GM19324 (cell line): ENCODE measurements around the gene CADPS.

Source experiments
- ATAC-seq: cut with Tn5 transposase; IDR thresholded peaks from one replicate; pipeline ENCODE4 v1.9.1; 2021; ENCODE audit warnings: mild to moderate bottlenecking, moderate library complexity; ENCODE audit not compliant: unreplicated experiment, low FRiP score

CADPS gene

DNA sequence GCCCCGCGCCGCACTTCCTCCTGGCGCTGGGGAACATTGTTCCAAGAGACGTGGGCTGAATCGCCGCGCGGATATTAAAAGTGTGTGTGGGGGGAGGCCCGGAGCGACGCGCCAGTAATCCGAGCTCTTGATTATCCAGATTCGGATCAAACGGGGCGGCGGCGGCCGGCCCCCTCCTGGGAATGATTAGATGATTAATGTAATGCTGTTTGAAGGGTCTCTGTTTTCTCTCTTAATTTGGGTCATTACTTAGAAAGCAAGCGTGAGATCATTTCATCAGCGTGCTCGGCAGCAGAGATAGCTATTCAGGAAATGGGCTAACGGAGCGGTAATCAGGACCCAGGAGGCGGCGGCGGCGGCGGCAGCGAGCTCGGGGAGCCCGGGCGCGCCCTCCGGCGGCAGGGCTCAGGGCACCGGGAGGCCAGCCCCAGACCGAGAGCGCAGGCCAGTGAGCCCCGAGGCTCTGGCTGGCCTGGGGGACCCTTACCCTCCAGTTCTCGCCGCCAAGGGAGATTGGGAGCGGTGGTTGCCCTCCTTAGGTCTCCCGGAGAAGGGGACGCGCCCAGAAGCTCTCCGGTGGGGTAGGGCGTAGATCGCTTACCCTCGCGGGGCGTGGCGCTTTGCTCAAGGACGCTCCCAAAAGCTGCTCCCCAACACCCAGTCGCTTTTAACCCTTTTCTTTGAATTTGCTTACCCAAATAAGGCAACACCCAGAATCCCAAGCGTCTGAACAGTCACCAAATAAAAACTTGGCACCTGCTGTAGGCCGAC lies 506.3 kb downstream of the CADPS start:
- ATAC-seq = no peak

DNA sequence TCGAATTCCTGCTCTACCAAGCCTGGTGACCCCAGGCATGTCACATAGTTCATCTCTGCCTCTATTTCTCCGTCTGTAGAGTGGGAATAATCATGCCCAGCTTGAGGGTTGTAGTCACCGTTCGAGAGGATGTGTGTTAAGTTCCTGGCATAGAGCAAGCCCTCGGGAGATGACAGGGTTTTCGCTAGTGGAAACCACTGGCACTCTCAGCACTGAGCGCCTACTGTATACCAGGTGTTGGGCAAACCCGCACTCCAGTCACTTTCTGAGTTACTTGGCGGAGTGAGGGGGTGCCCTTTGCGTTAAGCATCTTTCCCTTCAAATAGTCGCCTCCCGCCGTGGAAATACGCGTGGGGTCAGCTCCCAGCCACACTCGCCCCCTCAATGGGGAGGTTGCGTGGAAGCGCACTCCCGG lies 506.9 kb downstream of the CADPS start:
- no peak for ATAC-seq

DNA sequence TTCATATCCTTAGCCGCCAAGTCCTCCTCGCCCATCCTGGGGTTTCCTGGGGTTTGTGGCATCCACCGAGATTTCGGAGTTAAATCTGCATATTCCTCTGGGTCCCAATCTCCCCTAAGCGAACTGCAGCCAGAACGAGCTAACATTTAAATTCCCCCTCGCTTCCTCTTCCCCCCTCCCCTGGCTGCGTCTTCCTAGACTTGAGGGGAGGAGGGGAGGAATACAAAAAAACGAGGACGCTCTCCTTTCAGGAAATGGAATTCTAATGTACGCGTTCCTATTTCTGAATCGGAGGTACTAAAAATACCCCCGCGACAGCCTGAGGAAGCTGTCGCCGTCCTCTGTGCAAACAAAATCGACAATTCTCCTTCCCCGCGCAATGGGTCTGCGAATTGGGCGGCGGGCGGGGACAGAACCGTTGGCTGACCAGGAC lies 507.4 kb downstream of the CADPS start:
- no peak for ATAC-seq

DNA sequence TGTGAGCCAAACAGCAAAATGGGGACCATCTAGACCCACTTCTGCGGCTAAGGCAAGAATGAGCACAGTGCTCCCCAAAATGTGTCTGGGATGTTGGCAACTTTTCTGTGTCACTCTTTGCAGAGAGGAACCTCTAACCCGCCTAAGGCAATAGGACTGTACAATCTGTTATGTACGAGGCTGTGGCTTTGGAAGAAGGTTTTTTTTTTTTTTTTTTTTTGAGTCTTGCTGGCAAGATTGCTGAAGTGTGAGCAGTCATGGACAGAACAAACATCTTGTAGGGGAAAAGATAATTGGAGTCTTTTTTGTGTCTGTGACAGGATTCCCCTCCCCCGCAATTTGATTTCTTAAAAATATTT lies 509.1 kb downstream of the CADPS start:
- ATAC-seq = no peak

DNA sequence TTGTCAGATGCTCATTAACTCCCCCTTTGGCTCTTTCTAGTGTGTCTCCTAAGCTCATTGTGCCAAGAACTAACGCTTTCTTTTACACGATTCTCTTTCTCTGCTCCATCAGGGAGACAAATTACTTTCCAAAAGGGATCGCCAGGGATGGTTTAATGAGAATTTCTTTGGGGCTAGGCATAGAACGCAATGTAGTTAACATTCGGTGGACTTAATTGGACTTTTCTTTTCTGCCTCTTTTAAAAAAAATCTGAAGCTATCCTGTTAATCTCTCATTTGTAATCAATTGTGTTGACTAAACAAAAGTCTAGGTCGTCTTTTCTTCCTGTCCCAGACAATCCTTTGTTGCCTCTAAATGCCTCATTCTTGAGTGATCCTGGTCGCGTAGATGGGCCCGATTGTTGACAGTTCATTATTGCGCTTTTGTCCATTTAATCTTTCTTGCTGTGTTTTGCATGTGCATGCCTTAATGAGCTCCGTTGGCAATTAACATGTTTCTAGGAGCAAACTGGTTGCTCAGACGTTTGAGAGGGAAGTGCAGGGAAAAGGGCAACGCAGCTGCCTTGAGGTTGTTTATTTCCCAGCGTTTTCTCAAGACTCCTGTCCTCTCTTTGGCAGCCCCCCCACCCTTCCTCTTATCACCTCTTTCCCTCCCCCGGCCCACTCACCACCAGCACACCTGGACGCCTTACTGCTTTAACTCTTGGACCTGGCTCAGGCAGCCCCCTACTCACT lies 509.7 kb downstream of the CADPS start:
- no peak for ATAC-seq

DNA sequence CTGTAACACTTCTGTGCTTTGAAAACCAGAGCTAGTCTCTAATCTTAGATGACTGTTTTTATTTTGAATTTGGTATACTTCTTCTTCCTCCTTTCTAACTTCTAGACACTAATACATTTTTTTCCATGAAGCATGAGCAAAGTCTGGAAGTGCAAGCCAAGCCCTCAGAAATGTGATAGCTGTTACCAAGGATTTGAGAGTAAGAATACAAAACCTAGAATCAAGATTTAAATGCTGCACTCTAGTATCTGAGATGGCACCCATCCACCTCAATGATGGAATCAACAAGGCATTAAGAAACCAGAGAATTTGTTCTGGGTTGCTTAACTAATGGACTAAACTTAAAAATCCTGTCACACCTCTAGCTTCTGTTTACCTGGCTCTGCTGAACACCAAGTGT lies 511.0 kb downstream of the CADPS start:
- ATAC-seq = no peak

DNA sequence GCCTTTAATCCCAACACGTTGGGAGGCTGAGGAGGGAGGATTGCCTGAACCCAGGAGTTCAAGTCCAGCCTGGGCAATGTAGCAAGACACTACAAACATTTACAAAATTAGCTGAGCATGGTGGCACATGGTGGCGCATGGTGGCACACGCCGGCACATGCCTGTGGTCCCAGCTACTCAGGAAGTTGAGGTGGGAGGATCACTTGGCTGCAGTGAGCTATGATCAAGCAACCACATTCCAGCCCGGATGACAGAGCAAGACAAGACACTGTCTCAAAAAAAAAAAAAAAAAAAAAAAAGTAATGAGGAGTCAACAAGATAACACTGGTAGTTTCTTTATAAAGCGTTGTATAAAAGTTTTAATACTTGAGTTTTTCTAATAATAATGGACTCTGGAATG lies 511.9 kb downstream of the CADPS start:
- no peak for ATAC-seq

DNA sequence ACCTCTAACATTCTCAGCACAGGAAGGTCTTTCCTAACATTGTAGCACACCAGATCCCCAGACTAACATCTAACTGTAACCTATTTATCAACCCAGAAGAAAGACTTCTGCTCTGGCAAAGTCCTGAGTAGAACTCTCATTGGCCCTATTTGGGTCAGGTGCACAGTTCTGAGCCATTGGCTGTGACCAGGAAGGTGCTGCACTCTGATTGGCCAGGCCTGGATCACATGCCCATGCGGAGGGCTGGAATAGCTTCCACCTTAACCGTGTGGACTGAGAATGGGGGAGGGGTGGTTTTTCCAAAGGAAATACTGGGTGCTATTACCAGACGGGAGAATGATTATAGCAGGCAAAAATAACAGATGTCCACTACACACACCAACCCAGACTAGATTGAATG lies 513.4 kb downstream of the CADPS start:
- peak; percentile 32 for ATAC-seq

DNA sequence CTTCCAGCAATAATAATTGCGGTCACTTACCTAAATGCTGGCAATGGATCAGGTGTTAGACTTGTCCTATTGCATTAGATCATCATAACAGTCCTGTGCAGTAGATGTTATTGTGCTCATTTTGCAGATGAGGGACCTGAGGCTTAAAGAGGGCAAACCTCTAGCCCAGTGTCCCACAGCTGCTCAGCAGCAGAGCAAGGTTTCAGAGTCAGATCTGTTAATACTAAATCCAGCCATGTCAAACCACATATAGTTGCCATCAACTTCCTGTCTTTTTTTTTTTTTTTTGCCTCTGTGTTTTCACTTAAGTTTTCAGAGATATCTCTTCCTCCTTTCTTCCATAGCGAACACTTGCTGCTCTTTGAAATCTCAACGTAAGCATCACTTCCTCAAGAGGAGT lies 514.0 kb downstream of the CADPS start:
- peak; percentile 87 for ATAC-seq

DNA sequence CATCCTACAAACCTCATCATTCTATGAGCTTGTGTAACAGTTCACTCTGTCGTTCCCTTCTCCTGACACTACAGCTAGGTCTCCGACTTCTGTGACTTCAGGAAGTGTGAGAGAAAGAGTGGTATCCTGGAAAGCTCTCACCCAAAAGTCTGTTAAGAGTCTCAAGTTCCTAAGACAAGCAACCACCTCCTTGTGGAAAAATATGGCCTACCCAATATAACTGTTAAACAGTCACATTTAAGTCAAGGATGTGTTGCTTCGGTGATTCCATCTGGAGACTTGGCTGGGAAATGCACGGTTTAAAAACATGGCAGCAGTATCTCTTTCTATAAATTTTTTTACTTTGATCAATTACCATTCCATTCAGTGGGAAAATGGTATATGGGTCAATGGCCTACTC lies 515.7 kb downstream of the CADPS start:
- ATAC-seq = no peak

DNA sequence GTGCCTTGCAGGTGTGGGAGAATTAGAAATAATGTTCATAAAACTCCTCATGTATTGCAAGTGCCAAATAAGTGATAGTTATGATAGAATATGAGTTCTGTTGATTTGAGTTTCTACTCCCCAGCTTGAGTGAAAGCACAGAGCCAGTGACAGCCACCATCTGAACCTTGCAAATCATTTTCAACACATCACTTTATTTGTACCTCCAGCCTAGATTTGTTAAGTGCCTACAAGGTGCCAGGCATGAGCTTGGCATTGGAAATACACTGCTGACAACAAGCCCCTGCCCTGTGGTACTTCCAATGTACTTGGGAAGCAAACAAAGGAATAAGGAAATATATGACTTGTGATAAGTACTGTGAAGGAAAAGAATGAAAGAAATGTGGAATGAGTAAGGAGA lies 518.9 kb downstream of the CADPS start:
- ATAC-seq = no peak

DNA sequence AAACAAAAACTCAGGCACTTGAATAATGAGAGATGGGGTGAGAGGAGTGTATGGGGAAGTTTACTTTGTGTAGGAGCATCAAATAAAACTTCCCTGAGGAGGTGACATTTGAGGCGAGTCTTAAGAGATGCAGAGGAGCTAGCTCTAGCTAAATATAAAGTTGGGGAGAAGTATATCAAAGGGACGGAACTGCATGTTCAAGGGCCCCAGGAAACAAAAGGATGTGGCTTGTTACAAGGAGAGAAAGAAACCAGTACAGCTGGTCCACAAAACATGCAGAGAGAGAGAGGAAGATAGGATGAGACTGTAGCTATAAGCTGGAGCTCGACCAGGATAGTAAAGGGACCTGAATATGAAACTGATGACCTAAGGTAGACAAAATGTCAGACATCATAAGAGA lies 519.5 kb downstream of the CADPS start:
- ATAC-seq = no peak
